ENCODE data around the gene ARHGEF11.

ARHGEF11 gene

GRCh38 chr1:156906206-156906906 lies 139.2 kb downstream of the ARHGEF11 start:
- DNase-seq = no peak

- DNase-seq = no peak
These were observed 139.9 kb downstream of the ARHGEF11 start for GRCh38 chr1:156905651-156906050.

GRCh38 chr1:156905176-156905575 lies 140.4 kb downstream of the ARHGEF11 start:
- no peak for DNase-seq

- no peak for DNase-seq
These were observed 141.2 kb downstream of the ARHGEF11 start for GRCh38 chr1:156904187-156904959.

- no peak for DNase-seq
These were observed 142.0 kb downstream of the ARHGEF11 start for GRCh38 chr1:156903328-156904091.

- no peak for DNase-seq
These were observed 143.3 kb downstream of the ARHGEF11 start for GRCh38 chr1:156901966-156902915.

GRCh38 chr1:156901590-156901900 lies 144.0 kb downstream of the ARHGEF11 start:
- DNase-seq = no peak

GRCh38 chr1:156900896-156901589 lies 144.5 kb downstream of the ARHGEF11 start:
- DNase-seq = no peak

- DNase-seq = no peak
These were observed 145.4 kb downstream of the ARHGEF11 start for GRCh38 chr1:156899956-156900718.

- no peak for DNase-seq
These were observed 146.4 kb downstream of the ARHGEF11 start for GRCh38 chr1:156898971-156899664.

- no peak for DNase-seq
These were observed 147.4 kb downstream of the ARHGEF11 start for GRCh38 chr1:156898161-156898566.

GRCh38 chr1:156897078-156897825 lies 148.3 kb downstream of the ARHGEF11 start:
- DNase-seq = no peak

- DNase-seq = no peak
These were observed 149.0 kb downstream of the ARHGEF11 start for GRCh38 chr1:156896490-156897033.

- DNase-seq = no peak
These were observed 149.6 kb downstream of the ARHGEF11 start for GRCh38 chr1:156895927-156896326.

- no peak for DNase-seq
These were observed 150.1 kb downstream of the ARHGEF11 start for GRCh38 chr1:156895455-156895812.

- no peak for DNase-seq
These were observed 150.7 kb downstream of the ARHGEF11 start for GRCh38 chr1:156894711-156895454.

GRCh38 chr1:156894001-156894400 lies 151.5 kb downstream of the ARHGEF11 start:
- no peak for DNase-seq

- no peak for DNase-seq
These were observed 152.2 kb downstream of the ARHGEF11 start, which contains the start of gene PEAR1 for GRCh38 chr1:156893048-156893953. PEAR1 (plus strand) TSS chr1:156893718; CDS start chr1:156903927, 10,209 bp downstream.

Measured in activated CD4-positive, alpha-beta T cell treated with anti-CD3 and anti-CD28 coated beads, Interleukin-10, Interleukin-2, amounts not matched to agents 100 ng/mL and 50 ng/mL, durations not matched to agents 16 hours and 8 hours (primary cell).